LNCaP clone FGC (cell line): ENCODE measurements around the gene SLC39A2.

ENCODE experiments used
- DNase-seq: peaks from one replicate; pipeline ENCODE4 v3.0.0-alpha.2; 2011; ENCODE audit warnings: low read depth
- H3K4me3 ChIP-seq: 2 replicates; pipeline ENCODE4 v1.5.1; 2011; ENCODE audit warnings: mild to moderate bottlenecking, low read depth, low read length, control low read depth
- TF ChIP-seq, protein P1 (sequence below): IDR thresholded peaks from 2 replicates; pipeline ENCODE4 v1.5.1; 2012; ENCODE audit warnings: mild to moderate bottlenecking; ENCODE audit not compliant: control insufficient read depth, insufficient read depth; ENCODE audit errors: extremely low read depth

SLC39A2 gene

DNA sequence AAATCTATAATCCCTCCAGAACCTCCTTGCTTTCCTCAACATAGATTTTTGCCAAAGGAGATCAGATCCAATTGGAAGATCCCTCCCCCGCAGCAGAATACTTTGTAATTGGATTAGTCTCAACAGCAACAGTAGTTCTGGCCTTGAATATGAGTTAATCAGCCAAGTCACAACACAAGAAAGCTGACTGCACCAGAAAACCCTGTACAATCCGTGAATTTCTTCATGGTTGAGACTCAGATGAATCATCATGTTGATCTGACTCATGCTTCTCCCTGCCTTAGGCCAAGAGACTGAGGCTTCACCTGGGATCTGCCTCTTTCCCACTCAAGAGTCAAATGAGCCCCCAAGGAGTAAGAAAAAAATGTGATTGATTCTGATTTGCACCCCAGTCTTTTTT lies 12.3 kb upstream of the SLC39A2 start:
- no peak for DNase-seq
- H3K4me3 ChIP-seq: no peak overlapping the region
- TF ChIP-seq, protein P1, sequence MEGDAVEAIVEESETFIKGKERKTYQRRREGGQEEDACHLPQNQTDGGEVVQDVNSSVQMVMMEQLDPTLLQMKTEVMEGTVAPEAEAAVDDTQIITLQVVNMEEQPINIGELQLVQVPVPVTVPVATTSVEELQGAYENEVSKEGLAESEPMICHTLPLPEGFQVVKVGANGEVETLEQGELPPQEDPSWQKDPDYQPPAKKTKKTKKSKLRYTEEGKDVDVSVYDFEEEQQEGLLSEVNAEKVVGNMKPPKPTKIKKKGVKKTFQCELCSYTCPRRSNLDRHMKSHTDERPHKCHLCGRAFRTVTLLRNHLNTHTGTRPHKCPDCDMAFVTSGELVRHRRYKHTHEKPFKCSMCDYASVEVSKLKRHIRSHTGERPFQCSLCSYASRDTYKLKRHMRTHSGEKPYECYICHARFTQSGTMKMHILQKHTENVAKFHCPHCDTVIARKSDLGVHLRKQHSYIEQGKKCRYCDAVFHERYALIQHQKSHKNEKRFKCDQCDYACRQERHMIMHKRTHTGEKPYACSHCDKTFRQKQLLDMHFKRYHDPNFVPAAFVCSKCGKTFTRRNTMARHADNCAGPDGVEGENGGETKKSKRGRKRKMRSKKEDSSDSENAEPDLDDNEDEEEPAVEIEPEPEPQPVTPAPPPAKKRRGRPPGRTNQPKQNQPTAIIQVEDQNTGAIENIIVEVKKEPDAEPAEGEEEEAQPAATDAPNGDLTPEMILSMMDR: no peak

DNA sequence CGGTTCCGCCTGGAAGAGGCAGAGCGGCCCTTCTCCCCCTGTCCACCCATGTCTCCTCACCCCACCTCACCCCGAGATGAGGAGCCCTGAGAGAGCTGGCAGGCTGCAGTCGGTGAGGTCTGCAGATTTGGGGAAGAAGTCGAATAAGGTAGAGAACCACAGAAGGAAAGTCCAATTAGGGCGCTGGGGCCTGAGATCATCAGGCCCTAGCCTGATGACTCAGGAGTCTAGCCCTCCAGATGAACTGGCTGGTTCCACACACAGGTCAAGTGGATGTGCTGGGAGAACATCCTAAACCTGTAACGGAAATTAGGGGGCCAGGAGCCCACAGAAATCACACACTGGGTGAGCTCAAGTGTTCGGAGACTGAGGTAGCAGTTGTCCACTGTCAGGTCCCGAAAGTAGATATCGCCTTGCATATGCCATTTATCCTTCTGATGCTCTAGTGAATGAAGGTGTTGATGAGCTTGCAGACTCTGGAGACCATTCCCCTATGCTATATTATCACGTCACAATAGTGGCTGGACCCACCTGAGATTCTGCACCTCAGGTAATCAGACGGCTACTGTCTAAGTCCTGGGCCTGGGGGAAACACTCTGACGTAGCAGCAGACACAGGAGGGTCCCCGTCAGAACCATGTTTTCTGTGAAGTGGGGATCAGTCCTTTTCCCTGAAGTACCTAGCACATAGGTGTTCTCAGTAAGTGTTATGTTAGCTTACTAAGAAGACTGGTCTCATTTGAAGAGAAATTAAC lies 10.2 kb upstream of the SLC39A2 start:
- no peak for DNase-seq
- H3K4me3 ChIP-seq: peak overlapping the region; percentile 98
- TF ChIP-seq, protein P1: no peak

DNA sequence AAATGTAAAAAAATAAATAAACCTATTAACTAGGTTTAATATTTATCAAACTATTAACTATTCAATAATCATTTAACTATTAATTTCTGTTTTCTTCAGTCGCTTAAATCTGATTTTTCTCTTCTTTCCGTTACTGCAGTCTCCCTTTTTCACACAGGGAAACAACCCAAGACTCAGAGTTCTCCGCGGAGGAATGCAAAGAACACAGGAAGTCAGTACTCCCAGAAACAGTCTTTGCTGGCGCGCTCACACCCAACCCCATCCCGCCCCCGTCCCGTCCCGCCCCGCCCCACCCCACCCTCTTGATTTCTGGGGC lies 9.7 kb upstream of the SLC39A2 start:
- DNase-seq: no peak
- H3K4me3 ChIP-seq: peak overlapping the region; percentile 98
- TF ChIP-seq, protein P1: no peak

DNA sequence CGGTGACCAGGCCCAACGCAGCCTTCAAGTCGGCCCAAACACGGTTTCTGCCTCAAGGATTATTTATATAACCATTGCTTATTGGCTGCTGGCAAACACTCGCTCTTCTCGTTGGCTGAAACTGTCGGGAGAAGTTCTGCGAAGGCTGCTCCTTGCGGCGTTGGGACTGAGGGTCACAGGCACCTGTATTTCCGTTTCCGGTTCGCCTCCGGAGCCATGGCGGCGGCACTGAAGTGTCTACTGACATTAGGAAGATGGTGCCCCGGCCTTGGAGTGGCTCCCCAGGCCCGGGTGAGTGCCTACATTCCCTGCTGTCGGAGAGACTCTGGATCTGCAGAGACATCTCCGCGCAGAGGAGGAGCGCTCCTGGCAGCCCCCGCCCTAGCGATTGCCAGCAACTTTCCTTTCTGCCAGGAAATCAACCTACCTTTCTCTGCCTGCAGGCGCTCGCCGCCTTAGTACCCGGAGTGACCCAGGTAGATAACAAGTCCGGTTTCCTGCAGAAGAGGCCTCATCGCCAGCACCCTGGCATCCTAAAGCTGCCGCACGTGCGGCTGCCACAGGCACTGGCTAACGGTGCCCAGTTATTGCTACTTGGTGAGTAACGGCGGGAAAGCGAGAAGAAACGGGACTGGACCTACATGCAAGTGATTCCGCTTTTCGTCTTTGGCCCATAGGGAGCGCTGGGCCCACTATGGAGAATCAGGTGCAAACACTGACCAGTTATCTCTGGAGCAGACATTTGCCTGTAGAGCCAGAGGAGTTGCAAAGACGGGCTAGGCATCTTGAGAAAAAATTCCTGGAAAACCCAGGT lies 9.1 kb upstream of the SLC39A2 start, which contains the start of gene METTL17:
Gene METTL17 (plus strand): TSS at position 194 of the 814 bp plus-strand sequence. CDS start 23 bp downstream, at position 217.
- peak; percentile 98 for DNase-seq
- peak within 1 kb of the TSS; percentile 98 for H3K4me3 ChIP-seq
- TF ChIP-seq, protein P1: peak; percentile 63

DNA sequence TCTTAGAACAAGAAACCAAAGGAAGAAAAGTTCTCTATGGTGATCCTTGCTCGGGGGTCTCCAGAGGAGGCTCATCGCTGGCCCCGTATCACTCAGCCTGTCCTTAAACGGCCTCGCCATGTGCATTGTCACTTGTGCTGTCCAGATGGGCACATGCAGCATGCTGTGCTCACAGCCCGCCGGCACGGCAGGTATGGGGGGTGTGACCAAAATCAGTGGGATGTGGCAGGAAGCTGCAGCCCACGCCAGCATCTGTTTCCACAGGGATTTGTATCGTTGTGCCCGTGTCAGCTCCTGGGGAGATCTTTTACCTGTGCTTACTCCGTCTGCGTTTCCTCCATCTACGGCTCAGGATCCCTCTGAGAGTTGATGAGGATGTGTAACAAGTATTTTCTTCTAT lies 2.6 kb upstream of the SLC39A2 start:
- TF ChIP-seq, protein P1: no peak
- DNase-seq: no peak

DNA sequence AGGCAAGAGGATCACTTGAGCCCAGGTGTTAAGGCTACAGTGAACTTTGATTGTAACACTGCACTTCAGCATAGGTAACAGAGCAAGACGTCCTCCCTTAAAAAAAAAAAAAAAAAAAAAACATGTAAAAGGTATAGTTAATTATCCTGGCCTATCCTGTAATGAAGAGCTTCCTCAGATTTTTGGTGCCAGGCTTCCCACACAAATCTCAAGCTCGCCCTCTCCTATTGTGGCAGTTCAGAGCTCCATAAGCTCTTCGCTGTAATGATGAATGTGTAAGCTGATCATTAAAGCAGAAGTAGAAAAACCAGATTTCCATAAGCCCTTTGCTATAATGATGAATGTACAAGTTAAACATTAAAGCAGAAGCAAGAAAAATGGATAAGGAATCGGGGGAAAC lies 2.0 kb upstream of the SLC39A2 start:
- no peak overlapping the region for H3K4me3 ChIP-seq
- no peak for DNase-seq
- TF ChIP-seq, protein P1: no peak

More for the DNA sequence above, 2.6 kb upstream of the SLC39A2 start:
- no peak overlapping the region for H3K4me3 ChIP-seq
